SK-N-MC (cell line): ENCODE measurements around the gene PLOD1.

Source experiments
- DNase-seq: peaks from one replicate; pipeline ENCODE4 v3.0.0-alpha.2; 2011; ENCODE audit warnings: low read depth, low spot score
- H3K27ac ChIP-seq: fragments of 200-600 bp; sonication (generic); 2 replicates; pipeline ENCODE4 v1.5.1; 2016; ENCODE audit warnings: mixed run types
- H3K36me3 ChIP-seq: fragments of 200-600 bp; sonication (generic); 2 replicates; pipeline ENCODE4 v1.6.1; 2017; ENCODE audit warnings: antibody characterized with exemption, low read length, mixed read lengths; ENCODE audit not compliant: insufficient read depth
- H3K4me3 ChIP-seq: fragments of 200-600 bp; sonication (generic); 2 replicates; pipeline ENCODE4 v1.5.1; 2016
- H3K9ac ChIP-seq: fragments of 200-600 bp; sonication (generic); 2 replicates; pipeline ENCODE4 v1.8.0; 2017; ENCODE audit warnings: mixed run types, mixed read lengths; ENCODE audit not compliant: insufficient read length
- H3K9me3 ChIP-seq: fragments of 200-600 bp; sonication (generic); 2 replicates; pipeline ENCODE4 v1.6.1; 2017; ENCODE audit warnings: low read depth, mild to moderate bottlenecking, antibody characterized with exemption, low read length, moderate library complexity, mixed read lengths
- EZH2 ChIP-seq: fragments of 200-600 bp; sonication (generic); IDR thresholded peaks from one replicate; pipeline ENCODE4 v1.6.1; 2017; ENCODE audit warnings: antibody characterized with exemption
- FOXP2 ChIP-seq: optimal IDR thresholded peaks from 2 replicates; pipeline ENCODE3; 2011; ENCODE audit warnings: mild to moderate bottlenecking, moderate library complexity; ENCODE audit not compliant: insufficient read depth; ENCODE audit errors: extremely low read length, control extremely low read depth
- POLR2AphosphoS5 ChIP-seq: IDR thresholded peaks from 2 replicates; pipeline ENCODE4 v1.6.1; 2012; ENCODE audit warnings: mild to moderate bottlenecking, low read depth, low read length, borderline replicate concordance

PLOD1 gene

GRCh38 chr1:11979028-11979850, 44.7 kb downstream of the PLOD1 start:
- peak overlapping the region; percentile 83 for H3K4me3 ChIP-seq

DNA sequence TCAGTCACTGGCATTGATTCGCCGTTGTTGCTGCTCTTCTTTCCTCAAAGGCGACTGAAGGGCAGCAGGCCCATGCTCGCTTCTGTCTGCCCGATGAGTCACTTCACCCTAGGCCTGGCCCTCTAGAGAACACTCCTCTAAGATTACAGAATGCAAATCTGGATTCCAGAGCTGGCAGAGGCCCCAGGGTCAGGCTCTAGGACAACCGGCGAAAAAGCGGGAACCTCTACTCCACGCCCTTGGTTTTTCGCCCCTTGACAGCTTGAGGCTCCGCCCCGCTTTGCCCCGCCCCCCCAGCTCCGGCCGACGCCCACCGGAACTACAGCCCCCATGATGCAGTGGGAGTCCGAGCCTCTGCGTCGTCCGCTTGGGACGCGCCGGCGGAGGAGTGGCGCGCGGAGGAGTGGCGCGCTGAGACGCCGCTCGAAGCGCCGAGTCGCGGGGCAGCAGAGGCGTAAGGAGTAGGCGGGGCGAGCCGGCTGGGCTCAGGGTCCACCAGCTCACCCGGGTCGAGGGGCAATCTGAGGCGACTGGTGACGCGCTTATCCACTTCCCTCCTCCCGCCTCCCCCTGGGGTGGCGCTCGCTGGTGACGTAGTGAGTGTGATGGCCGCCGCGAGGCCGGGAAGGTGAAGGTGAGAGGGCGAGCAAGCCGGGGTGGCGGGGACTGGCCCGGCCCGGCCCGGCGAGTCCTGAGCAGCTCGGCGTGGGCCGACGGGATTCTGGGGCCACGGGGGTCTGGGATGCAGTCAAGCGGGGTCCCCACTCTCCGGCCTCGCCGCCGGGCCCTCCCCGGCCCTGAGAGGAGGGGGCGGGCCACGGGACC, 45.5 kb downstream of the PLOD1 start, which contains the start of gene MFN2:
TSS of gene MFN2 (plus strand) at position 594 of the 825 bp plus-strand sequence. CDS start 8,725 bp downstream, outside the sequence.
- Histone ChIP-seq H3K9ac (peak within 1 kb of the TSS; percentile 85), H3K9me3 (no peaks in the 10 kb centered on the region), H3K36me3 (peaks cover 29% of the 10 kb centered on the region), H3K27ac (peak within 1 kb of the TSS; percentile 74), H3K4me3 (peak within 1 kb of the TSS; percentile 83)
- peak; percentile 42 for DNase-seq
- TF ChIP-seq POLR2AphosphoS5 (peak; percentile 77; the same call in 1 of the 2 replicates), EZH2 (no peak), FOXP2 (no peak)

More at GRCh38 chr1:11979028-11979850, 44.7 kb downstream of the PLOD1 start:
- H3K9ac ChIP-seq: no peak overlapping the region
- H3K36me3 ChIP-seq: peaks cover 21% of the 10 kb centered on the region
- DNase-seq: no peak
- H3K27ac ChIP-seq: no peak overlapping the region
- TF ChIP-seq POLR2AphosphoS5 (no peak), FOXP2 (no peak), EZH2 (no peak)
- no peaks in the 10 kb centered on the region for H3K9me3 ChIP-seq

GRCh38 chr1:11980676-11980972, 46.1 kb downstream of the PLOD1 start:
- H3K9me3 ChIP-seq: no peaks in the 10 kb centered on the region
- H3K4me3 ChIP-seq: peak overlapping the region; percentile 83
- H3K9ac ChIP-seq: peak overlapping the region; percentile 85
- no peak for TF ChIP-seq EZH2
- no peak for DNase-seq
- H3K36me3 ChIP-seq: peaks cover 29% of the 10 kb centered on the region
- peak overlapping the region; percentile 74; the same call in 1 of the 2 replicates for H3K27ac ChIP-seq

DNA sequence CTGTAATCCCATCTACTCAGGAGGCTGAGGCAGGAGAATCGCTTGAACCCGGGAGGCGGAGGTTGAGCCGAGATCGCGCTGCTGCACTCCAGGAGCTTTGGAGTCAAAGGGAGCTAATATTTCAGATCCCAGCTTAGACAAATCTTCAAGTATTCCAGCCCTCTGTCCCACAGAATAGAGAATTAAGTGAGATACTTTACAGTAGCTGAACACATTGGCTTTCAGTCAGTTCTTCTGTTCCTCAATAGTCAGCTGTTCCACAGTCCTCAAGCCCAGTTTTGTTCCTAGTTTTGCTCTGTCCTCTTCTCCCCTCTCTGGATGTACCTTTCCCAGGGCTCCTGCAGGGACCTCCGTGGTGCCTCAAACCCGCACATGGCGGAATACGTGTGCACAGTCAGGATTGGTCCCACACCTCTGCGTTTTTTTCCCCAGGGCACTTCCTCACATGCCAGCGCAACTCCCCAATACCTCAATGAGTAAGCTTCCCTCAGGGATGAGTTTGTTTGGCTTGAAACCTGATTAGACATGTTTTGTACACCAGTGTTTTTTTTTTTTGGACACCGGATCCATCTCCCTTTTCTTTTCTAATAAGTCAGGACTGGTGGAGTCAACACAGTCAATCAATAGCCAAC, 47.0 kb downstream of the PLOD1 start:
- TF ChIP-seq FOXP2: no peak
- TF ChIP-seq EZH2: no peak
- TF ChIP-seq POLR2AphosphoS5: no peak
- peak overlapping the region; percentile 85 for H3K9ac ChIP-seq
- no peak overlapping the region for H3K27ac ChIP-seq
- no peaks in the 10 kb centered on the region for H3K9me3 ChIP-seq
- no peak for DNase-seq
- H3K36me3 ChIP-seq: peaks cover 29% of the 10 kb centered on the region
- peak overlapping the region; percentile 83; the same call in 1 of the 2 replicates for H3K4me3 ChIP-seq

- no peak for DNase-seq
- peaks cover 29% of the 10 kb centered on the region for H3K36me3 ChIP-seq
- H3K9me3 ChIP-seq: no peaks in the 10 kb centered on the region
- no peak overlapping the region for H3K27ac ChIP-seq
- no peak overlapping the region for H3K4me3 ChIP-seq
- TF ChIP-seq POLR2AphosphoS5 (no peak), FOXP2 (no peak), EZH2 (no peak)
- H3K9ac ChIP-seq: no peak overlapping the region
Measured at GRCh38 chr1:11982010-11982392, 47.5 kb downstream of the PLOD1 start.

DNA sequence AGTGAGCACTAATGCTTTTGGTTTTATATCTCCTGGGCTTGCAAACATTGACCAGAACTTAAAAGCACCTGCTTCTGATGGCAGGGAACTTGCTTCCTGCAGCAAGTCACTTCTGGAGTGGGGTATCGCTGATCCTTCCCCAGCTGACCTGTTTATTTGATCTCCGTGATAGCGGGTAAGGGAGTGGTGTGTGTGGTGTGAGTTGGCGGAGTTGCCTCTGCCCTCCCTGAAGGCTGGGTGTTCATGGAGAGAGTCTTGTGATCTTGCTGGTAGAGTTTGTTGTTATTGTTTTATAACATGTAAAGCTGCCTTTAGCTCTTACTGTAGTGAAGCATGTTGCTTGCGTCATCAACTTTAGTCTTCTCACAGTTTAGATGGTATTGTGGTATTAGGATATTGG, 49.6 kb downstream of the PLOD1 start:
- H3K4me3 ChIP-seq: no peak overlapping the region
- H3K9me3 ChIP-seq: no peaks in the 10 kb centered on the region
- TF ChIP-seq EZH2: no peak
- no peak for TF ChIP-seq POLR2AphosphoS5
- no peak for TF ChIP-seq FOXP2
- no peak overlapping the region for H3K27ac ChIP-seq
- DNase-seq: no peak
- H3K9ac ChIP-seq: no peak overlapping the region
- H3K36me3 ChIP-seq: peaks cover 33% of the 10 kb centered on the region

DNA sequence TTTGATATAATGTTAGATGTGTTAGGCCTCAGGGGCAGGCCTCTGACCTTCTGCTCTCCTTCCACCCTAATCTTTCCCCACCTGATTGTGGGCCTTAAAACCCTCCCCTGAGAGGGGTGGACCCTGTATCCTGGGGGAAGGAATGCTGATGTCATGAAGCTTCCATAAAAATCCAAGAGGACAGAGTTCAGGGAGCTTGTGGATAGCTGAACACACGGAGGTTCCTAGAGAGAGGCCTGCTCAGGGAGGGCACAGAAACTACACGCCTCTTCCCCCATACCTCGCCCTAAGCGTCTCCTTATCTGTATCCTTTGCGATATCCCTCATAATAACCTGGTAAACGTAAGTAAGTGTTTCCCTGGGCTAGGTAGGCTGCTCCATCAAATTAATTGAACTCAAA, 50.1 kb downstream of the PLOD1 start:
- H3K4me3 ChIP-seq: no peak overlapping the region
- H3K36me3 ChIP-seq: peaks cover 37% of the 10 kb centered on the region
- no peaks in the 10 kb centered on the region for H3K9me3 ChIP-seq
- no peak for DNase-seq
- no peak overlapping the region for H3K27ac ChIP-seq
- no peak overlapping the region for H3K9ac ChIP-seq
- TF ChIP-seq POLR2AphosphoS5 (no peak), EZH2 (no peak), FOXP2 (no peak)

DNA sequence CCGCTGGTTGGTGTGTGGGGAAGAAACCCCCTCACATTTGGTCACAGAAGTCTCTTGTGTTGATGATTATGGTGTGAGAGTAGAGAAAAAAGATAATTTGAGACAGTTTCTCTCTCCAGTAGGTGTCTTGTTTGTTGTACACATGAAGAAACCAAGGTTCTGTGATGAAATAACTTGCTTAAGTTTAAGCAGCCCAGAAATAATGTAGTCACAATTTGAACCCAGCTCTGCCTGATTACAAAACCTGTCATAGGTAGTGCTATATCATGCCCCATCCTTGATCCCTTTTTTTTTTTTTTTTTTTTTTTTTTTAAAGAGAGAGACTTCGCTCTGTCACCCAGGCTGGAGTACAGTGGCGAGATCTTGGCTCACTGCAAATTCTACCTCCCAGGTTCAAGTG, 50.7 kb downstream of the PLOD1 start:
- peak overlapping the region; percentile 68; the same call in 1 of the 2 replicates for H3K27ac ChIP-seq

More for the DNA sequence above, 50.7 kb downstream of the PLOD1 start:
- Histone ChIP-seq H3K36me3 (peaks cover 40% of the 10 kb centered on the region), H3K4me3 (no peak overlapping the region; the same call in 1 of the 2 replicates), H3K9me3 (no peaks in the 10 kb centered on the region), H3K9ac (no peak overlapping the region)
- DNase-seq: no peak
- TF ChIP-seq EZH2 (no peak), FOXP2 (no peak), POLR2AphosphoS5 (no peak)
